ENCODE results near the gene ZNF624.

ZNF624 gene

DNA sequence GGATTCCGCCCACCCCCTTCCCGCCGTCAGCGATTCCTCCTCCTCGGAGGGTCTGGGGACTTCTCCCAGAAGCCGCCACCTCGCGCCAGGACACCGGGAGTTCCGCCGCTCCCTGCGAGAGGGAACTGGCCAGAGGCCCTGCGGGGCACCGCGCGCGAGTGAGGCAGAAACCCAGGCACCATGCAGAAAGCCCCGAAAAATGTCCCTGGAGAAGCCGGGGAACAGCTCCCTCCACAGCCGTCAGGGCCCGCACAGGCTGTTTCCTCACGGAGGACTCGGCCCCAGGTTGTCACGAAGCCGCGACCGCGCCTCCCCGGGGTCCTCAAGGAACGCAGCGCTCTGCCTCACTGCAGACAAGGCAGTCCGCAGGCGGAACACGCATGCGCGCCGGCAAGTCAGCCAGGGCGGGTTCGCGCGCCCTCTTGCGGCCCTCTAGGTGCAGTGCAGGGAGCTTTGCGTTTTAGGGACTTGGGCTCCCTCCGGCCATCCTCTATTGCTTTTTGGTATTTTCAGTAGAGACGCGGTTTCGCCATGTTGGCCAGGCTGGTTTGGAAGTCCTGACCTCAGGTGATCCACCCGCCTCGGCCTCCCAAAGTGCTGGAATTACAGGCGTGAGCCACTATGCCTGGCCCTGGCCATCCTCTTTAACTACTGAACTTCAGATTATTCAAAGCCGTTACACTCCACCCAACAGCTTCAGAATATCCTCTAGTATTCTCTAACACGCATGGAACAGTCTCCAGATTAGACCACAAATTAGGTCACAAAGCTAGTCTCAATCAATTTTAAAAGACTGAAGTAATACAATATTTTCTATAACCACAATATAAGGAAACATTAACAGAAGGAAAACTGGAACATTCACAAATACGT, 64.3 kb downstream of the ZNF624 start:
- peak; percentile 86 to 89 for DNase-seq

- no peak for DNase-seq
Observed at GRCh38 chr17:16585796-16586195, 67.9 kb downstream of the ZNF624 start.

GRCh38 chr17:16584273-16584995, 69.2 kb downstream of the ZNF624 start:
- peak; percentile 92 for DNase-seq

DNA sequence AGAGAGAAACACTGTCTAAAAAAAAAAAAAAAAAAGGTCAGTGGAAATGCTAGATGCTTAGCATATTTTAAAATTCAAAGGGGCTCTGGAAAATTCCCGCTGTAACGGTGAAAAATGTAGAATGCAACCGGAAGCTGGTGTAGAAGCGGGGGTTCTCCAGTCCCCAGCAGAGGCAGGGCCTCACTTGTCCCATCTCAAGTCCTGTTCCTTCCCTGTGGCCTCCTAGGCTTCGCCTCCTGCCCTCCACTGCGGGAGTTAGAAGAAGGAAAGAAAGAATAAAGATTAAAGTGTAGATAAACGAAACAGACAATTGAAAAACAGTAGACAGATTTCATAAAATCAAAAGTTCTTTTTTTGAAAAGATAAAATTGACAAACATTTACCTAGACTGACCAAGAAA, 69.9 kb downstream of the ZNF624 start:
- DNase-seq, result no peak

- no peak for DNase-seq
Observed at GRCh38 chr17:16573466-16573865, 80.2 kb downstream of the ZNF624 start.
